Cortex of kidney (tissue), 1 donor: ENCODE results near the gene STEAP2.
"Not testable (repeated sequence)": the region's sequence is repeated elsewhere in the genome, so short reads cannot be mapped to it uniquely, and the experiment has no call there.

Source experiments
- DNase-seq: peaks from one replicate; lab custom pipeline; 2025; lab: John Stamatoyannopoulos, UW

The STEAP2 gene

DNA sequence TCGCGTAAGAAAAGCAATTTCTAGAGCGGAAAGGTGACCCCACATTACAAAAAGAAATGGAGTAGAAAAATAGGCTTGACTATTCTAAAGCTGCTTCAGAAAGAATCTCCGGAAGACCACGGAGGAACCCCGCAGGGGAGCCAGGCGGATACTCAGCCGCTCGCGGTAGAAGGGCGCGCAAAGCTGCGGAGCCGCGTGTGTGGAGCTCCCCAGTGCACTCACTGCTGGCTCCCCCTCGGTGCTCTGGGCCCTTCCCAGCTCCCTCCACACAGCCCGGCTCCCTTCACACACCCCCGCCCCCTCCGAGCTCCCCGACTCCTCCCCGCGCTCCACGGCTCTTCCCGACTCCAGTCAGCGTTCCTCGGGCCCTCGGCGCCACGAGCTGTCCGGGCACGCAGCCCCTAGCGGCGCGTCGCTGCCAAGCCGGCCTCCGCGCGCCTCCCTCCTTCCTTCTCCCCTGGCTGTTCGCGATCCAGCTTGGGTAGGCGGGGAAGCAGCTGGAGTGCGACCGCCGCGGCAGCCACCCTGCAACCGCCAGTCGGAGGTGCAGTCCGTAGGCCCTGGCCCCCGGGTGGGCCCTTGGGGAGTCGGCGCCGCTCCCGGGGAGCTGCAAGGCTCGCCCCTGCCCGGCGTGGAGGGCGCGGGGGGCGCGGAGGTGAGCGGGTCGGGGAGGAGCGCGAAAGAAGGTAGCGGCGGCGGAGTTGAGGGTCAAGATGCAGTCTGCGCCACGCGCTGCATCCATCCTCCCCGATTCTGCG, at the start of gene STEAP2:
Gene STEAP2 (plus strand): TSS at position 350 of the 758 bp plus-strand sequence. CDS start 13,343 bp downstream, outside the sequence.
- DNase-seq = peak; percentile 44

GRCh38 chr7:90163534-90163933, 48.0 kb upstream of the STEAP2 start:
- DNase-seq = no peak

DNA sequence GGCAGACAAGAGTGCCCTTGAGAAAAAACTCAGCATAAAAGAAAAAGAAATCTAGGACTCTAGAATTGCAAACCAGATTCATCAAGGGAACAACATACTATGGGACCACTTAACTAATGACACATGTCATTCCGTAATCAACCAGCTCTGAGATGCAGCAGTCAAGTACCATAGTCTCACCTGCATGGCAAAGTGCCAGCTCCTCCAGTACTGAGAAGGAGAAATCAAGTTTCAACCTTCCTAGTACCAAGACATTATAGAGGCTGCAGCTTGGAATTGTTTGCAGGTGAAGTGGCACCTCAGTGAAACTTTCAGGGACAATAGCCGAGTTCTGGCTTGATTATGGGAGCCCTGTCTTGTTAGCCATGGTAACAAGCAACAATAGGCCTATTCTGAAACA, 45.8 kb upstream of the STEAP2 start:
- no peak for DNase-seq

- no peak for DNase-seq
Measured at GRCh38 chr7:90166153-90166552, 45.4 kb upstream of the STEAP2 start.

- DNase-seq = no peak
Measured at GRCh38 chr7:90167361-90167760, 44.2 kb upstream of the STEAP2 start.

DNA sequence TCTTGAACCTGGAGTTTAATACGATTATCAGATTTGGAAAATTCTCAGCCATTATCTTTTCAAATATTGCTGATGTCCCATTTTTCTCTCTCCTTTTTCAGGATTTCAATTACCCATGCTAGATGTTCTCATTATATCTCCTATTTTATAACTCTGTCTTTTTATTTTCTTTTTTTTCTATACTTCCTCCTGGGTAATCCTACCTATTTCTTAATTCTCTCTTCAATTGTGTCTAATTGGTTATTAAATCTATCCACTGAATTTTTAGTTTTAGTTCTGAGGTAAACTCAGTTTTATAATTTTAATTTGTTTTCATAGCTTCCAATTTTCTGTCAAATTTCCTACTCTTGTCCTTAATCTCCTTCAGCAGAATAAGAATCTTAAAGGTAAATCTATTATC, 41.6 kb upstream of the STEAP2 start:
- DNase-seq = no peak

GRCh38 chr7:90172121-90172520, 39.4 kb upstream of the STEAP2 start:
- DNase-seq = no peak

GRCh38 chr7:90172624-90173023, 38.9 kb upstream of the STEAP2 start:
- no peak for DNase-seq

GRCh38 chr7:90173127-90173844, 38.3 kb upstream of the STEAP2 start:
- DNase-seq = no peak

- DNase-seq = no peak
Measured at GRCh38 chr7:90175667-90176066, 35.9 kb upstream of the STEAP2 start.

DNA sequence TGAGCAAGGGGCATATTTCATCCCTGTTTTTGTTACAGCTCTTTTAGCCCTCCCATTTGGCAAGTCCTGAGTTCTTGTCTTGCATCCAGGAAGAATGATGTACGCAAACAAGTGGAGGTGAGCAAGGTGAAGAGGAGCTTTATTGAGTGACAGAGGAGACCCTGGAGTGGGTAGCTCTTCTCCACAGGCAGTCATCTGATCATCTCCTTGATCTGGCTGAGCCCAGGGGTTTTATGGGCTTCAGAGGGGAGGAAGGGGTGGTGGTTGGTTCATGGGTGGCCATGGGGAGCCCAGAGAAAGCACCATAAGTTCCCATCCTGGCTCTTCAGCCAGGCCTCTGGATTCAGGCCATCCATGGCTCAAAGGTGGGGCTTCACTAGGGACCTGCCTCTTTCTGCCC, 35.3 kb upstream of the STEAP2 start:
- no peak for DNase-seq

GRCh38 chr7:90178166-90178565, 33.4 kb upstream of the STEAP2 start:
- DNase-seq = no peak

DNA sequence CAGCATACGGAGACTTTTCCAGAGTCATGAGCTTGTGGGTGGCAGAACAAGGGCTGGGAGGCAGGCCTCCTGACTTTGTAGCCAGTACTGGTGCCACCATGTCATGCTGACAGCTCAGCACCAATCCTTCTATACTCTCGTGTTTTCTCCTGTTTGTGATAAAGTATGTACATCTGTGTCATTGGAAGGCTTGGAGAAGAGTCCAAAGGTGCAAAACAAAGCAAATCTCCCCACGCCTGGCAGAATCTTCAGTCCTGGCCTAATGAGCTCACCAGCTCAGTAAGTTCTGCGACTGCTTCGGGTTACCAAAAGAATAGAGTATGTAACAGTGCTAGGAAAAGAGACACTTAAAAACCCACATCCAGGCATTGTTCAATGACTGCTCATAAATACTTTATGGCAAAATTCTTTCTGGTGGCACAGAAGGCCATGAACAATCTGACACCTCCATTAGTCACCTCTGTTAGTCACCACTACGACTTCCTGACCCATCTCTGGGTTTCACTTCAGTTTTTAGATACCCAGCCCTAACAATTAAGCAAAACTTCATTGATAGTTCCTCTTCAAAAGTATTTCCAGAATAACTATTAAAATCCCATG, 32.8 kb upstream of the STEAP2 start:
- no peak for DNase-seq

- no peak for DNase-seq
Measured at GRCh38 chr7:90180011-90180585, 31.4 kb upstream of the STEAP2 start.

- DNase-seq = no peak
Measured at GRCh38 chr7:90180649-90181048, 30.9 kb upstream of the STEAP2 start.

- DNase-seq = no peak
Measured at GRCh38 chr7:90181485-90181884, 30.1 kb upstream of the STEAP2 start.

DNA sequence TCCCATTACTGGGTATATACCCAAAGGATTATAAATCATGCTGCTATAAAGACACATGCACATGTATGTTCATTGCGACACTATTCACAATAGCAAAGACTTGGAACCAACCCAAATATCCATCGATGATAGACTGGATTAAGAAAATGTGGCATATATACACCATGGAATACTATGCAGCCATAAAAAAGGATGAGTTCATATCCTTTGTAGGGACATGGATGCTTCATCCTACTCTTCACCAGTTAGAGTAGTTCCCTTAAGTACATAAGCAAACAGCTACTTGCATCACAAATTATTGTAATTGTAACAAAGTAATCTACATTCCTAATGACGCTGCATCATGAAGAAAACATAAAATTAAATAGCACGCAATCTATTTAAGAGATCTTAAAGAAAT, 25.2 kb upstream of the STEAP2 start:
- DNase-seq = not testable (repeated sequence)

DNA sequence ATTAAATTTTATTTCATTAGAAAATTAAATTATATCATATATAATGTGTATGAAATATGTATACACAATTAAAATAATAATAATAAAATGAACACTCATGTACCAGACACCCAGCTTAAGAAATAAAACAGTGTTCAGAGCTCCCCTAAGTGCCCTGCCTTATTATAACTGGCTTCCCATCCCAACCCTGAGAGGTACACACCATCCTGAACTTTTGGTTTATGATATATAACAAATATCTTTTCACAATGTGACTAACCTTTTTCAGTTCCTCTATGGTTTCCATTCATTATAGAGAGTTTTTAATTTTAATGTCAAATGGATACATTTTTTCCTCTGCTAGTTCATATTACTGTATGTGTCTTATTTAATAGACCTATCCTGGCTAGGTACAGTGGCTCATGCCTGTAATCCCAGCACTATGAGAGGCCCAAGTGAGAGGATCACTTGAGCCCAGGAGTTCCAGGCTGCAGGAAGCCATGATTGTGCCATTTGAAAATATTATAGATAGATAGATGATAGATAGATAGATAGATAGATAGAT, 24.0 kb upstream of the STEAP2 start:
- no peak for DNase-seq

DNA sequence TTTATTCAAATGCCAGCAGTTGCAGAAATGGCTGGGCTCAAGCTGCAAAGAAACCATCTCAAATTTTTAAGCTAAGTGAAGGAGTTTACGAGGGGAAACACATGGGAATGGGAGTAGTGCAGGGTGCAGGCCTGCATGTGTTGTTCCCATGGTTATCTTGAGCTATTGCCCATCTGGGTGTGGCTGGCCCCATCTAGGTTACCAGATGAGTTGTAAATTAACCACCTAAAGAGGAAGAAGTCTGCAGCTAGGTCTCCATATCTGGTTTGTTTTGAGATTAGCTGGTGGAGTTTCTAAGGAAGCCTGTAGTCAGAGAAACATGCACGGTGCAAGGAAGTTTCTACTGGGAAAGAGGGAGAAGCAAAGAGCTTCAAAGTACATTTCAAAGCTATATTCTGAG, 23.3 kb upstream of the STEAP2 start:
- no peak for DNase-seq

GRCh38 chr7:90190995-90191394, 20.5 kb upstream of the STEAP2 start:
- no peak for DNase-seq

GRCh38 chr7:90191648-90192047, 19.9 kb upstream of the STEAP2 start:
- DNase-seq = no peak
